ENCODE results near the gene SQOR.

The SQOR gene

GRCh38 chr15:45731343-45731742, 96.5 kb downstream of the SQOR start:
- no peak for DNase-seq (ENCODE audit: low read depth in 1 of 2, low spot score in 1 of 2)
- Histone ChIP-seq H3K27me3 (ENCODE audit: insufficient read depth, poor library complexity, severe bottlenecking) (peaks cover under 1% of the 10 kb centered on the region), H3K27ac (replicated peaks) (no peak overlapping the region), H3K4me3 (replicated peaks; ENCODE audit: insufficient read depth, low read length) (no peak overlapping the region)
- TF ChIP-seq CTCF (IDR thresholded peaks at IDR 0.05; ENCODE audit: insufficient read depth, low read length) (no peak), SPI1 (IDR thresholded peaks at IDR 0.05; ENCODE audit: borderline replicate concordance, low read depth) (no peak), REST (IDR thresholded peaks at IDR 0.05; ENCODE audit: insufficient replicate concordance, low read depth) (no peak), POLR2AphosphoS5 (IDR thresholded peaks at IDR 0.05; ENCODE audit: low read depth) (no peak), GABPA (IDR thresholded peaks at IDR 0.05; ENCODE audit: low read depth) (no peak)

GRCh38 chr15:45732662-45733061, 97.8 kb downstream of the SQOR start:
- Histone ChIP-seq H3K27me3 (ENCODE audit: insufficient read depth, poor library complexity, severe bottlenecking) (peaks cover 2% of the 10 kb centered on the region), H3K4me3 (replicated peaks; ENCODE audit: insufficient read depth, low read length) (no peak overlapping the region), H3K27ac (replicated peaks) (no peak overlapping the region)
- TF ChIP-seq SPI1 (IDR thresholded peaks at IDR 0.05; ENCODE audit: borderline replicate concordance, low read depth) (no peak), REST (IDR thresholded peaks at IDR 0.05; ENCODE audit: insufficient replicate concordance, low read depth) (no peak), GABPA (IDR thresholded peaks at IDR 0.05; ENCODE audit: low read depth) (no peak), CTCF (IDR thresholded peaks at IDR 0.05; ENCODE audit: insufficient read depth, low read length) (no peak), POLR2AphosphoS5 (IDR thresholded peaks at IDR 0.05; ENCODE audit: low read depth) (no peak)
- DNase-seq (ENCODE audit: low read depth in 1 of 2, low spot score in 1 of 2): no peak

GRCh38 chr15:45734260-45734711, 99.5 kb downstream of the SQOR start:
- DNase-seq (ENCODE audit: low read depth in 1 of 2, low spot score in 1 of 2): no peak
- Histone ChIP-seq H3K27me3 (ENCODE audit: insufficient read depth, poor library complexity, severe bottlenecking) (peaks cover 5% of the 10 kb centered on the region), H3K4me3 (replicated peaks; ENCODE audit: insufficient read depth, low read length) (no peak overlapping the region), H3K27ac (replicated peaks) (no peak overlapping the region)
- TF ChIP-seq GABPA (IDR thresholded peaks at IDR 0.05; ENCODE audit: low read depth) (no peak), REST (IDR thresholded peaks at IDR 0.05; ENCODE audit: insufficient replicate concordance, low read depth) (no peak), POLR2AphosphoS5 (IDR thresholded peaks at IDR 0.05; ENCODE audit: low read depth) (no peak), CTCF (IDR thresholded peaks at IDR 0.05; ENCODE audit: insufficient read depth, low read length) (no peak), SPI1 (IDR thresholded peaks at IDR 0.05; ENCODE audit: borderline replicate concordance, low read depth) (no peak)
